GM23248 (cell line): ENCODE data around the gene OCEL1.

Experiments
- EZH2 ChIP-seq: fragments of 200-600 bp; sonication (generic); IDR thresholded peaks from 2 replicates; pipeline ENCODE4 v1.6.1; 2018; ENCODE audit warnings: antibody characterized with exemption, mild to moderate bottlenecking; ENCODE audit not compliant: insufficient read depth, poor library complexity, severe bottlenecking
- EZH2phosphoT487 ChIP-seq: fragments of 200-600 bp; sonication (generic); IDR thresholded peaks from 2 replicates; pipeline ENCODE4 v1.6.1; 2018; ENCODE audit warnings: antibody characterized with exemption, moderate library complexity, mild to moderate bottlenecking, low read depth; ENCODE audit not compliant: insufficient read depth

DNA sequence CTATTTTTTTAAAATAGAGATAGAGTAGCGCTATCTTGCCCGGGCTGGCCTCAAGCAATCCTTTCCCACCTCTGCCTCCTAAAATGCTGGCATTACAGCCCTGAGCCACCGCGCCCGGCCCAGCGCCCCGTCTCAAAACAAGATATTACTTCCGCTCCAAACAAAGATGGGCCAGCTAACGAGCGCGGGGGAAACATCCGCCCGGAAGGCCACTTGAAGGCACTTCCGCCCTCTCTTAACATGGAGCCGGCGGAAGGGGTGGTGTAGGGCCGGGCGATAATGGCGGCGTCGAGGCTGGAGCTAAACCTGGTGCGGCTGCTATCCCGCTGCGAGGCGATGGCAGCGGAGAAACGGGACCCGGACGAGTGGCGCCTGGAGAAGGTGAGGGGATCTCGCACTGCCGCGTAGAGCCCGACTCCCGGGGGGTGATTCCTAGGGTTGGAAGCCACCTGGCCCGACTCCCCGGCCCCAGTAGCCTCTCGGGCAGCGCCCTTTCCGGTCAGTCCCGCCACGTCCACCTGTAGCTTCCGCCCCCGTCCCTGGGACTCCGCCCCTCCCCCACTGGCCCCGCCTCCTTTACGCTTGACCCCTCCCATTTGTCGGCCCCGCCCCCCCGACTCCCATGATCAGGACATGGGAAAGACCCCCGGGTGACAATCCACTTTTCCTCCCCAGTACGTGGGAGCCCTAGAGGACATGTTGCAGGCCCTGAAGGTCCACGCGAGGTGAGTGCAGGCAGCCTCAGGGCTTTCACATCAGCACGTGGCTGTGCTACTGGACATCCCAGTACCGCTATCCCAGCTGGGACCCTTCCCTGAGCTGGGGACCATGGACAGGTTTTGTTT is 10.7 kb upstream of the OCEL1 start, which contains the start of gene USE1:
- TF ChIP-seq EZH2 (no peak), EZH2phosphoT487 (no peak)
